Lung microvascular endothelial cell (primary cell): ENCODE data around the gene ZDHHC19. TPM values are rescaled to one million over a fixed set of nuclear protein-coding genes. Genes with fewer than 3 reads are reported as not detected.

ENCODE experiments used
- DNase-seq, 2 donors: peaks; one replicate each; pipeline versions ENCODE4 v3.0.0 to v3.0.0-alpha.2; 2010; ENCODE audit warnings: low read depth in 2 of 2
- total RNA-seq: library from RNA; depleted of rRNA; stranded (reverse); fragments of >200 nt; gene quantifications from 2 replicates; pipeline ENCODE4 v1.2.1, GENCODE V29; 2014

Gene ZDHHC19
- total RNA-seq, 1 donor from 2014 or later: not detected

DNA sequence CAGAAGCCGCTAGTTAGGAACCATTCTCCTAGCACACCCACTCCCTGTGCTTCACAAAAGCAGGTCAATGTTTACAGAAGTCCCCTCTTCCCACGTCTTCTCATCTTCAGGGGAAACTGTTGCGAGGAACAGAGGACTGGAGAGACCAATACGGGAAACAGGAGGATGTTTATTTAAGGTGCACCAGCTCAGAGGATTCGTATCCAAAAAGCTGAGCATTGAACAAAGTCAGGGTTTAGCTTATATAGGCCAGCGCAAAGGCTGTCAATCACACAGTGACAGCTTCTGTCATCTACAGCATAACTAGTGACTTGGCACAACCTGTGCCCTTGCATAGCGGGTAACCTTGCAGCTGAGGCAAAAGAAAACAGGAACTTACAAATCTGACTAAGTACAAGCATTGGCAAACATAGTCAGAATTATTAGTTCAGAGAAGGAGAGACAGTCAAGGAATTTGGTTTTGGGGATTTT is 61.3 kb downstream of the ZDHHC19 start:
- DNase-seq: no peak

DNA sequence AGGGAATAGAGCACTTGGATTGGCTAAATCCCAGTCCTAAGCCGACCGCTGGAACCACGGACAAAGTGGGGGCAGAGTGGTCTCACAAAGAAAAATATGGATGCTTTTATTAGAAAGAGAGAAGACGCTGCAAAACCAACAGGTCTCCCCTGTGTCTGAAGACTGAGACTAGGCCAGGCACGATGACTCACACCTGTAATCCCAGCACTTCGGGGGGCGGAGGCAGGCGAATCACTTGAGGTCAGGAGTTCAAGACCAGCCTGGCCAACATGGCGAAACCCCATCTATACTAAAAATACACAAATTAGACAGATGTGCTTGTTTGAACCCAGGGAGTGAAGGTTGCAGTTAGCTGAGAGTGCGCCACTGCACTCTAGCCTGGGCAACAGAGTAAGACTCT is 61.8 kb downstream of the ZDHHC19 start:
- no peak for DNase-seq

Other genes with a start within 250 kb of the ZDHHC19 start
- 137 and 139 TPM in 2 replicates for gene TFRC, start 129.3 kb downstream of the ZDHHC19 start, total RNA-seq
- gene SLC51A, start 5.1 kb upstream of the ZDHHC19 start, total RNA-seq: not detected in 2 replicates
- gene PCYT1A, start 76.3 kb upstream of the ZDHHC19 start, total RNA-seq: 39.7 and 43.8 TPM in 2 replicates
- gene DYNLT2B, start 106.8 kb upstream of the ZDHHC19 start, total RNA-seq: 5.9 and 6.7 TPM in 2 replicates
- gene TM4SF19, start 127.0 kb upstream of the ZDHHC19 start, total RNA-seq: 0.22 TPM in 1 of 2 replicates, not detected in the other
- 15.1 and 15.3 TPM in 2 replicates for gene UBXN7, start 221.0 kb upstream of the ZDHHC19 start, total RNA-seq